GM12891 (cell line): ENCODE results near the gene FGGY.

ENCODE experiments used
- PAX5 ChIP-seq: IDR thresholded peaks from 2 replicates; pipeline ENCODE4 v1.6.1; 2011; ENCODE audit warnings: low read length, moderate library complexity, mild to moderate bottlenecking; ENCODE audit not compliant: insufficient read depth, severe bottlenecking
- POLR2A ChIP-seq: IDR thresholded peaks from 2 replicates; pipeline ENCODE4 v1.6.1; 2011; ENCODE audit warnings: low read depth, low read length, control low read depth
- POLR2AphosphoS5 ChIP-seq: IDR thresholded peaks from 2 replicates; pipeline ENCODE4 v1.6.1; 2011; ENCODE audit warnings: low read depth, low read length, control low read depth
- POU2F2 ChIP-seq: IDR thresholded peaks from 2 replicates; pipeline ENCODE4 v1.6.1; 2011; ENCODE audit warnings: low read depth, mild to moderate bottlenecking, control low read depth, low read length, moderate library complexity
- TAF1 ChIP-seq: IDR thresholded peaks from 2 replicates; pipeline ENCODE4 v1.6.1; 2011; ENCODE audit warnings: low read depth, low read length, control low read depth

DNA sequence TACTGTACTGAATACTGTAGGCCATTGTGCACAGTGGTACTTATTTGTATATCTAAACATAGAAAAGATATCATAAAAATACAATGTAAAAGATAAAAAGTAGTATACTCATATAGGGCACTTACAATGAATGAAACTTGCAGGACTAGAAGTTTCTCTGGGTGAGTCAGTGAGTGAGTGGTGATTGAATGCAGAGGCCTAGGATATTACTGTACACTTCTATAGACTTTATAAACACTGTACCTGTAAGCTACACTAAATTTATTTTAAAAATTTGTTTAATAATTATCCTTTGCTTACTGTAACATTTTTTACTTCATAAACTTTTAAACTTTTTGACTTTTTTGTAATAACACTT lies 82.5 kb downstream of the FGGY start:
- TF ChIP-seq POU2F2, result no peak
- TF ChIP-seq POLR2A, result no peak
- TF ChIP-seq POLR2AphosphoS5, result no peak
- no peak for TF ChIP-seq TAF1
- TF ChIP-seq PAX5, result no peak
